GM12874 (cell line): ENCODE results near the gene RASGRF2.

ENCODE experiments used
- CTCF ChIP-seq: IDR thresholded peaks from 2 replicates; pipeline ENCODE4 v1.5.1; 2011; ENCODE audit warnings: low read depth, mild to moderate bottlenecking, control low read depth, low read length, moderate library complexity; ENCODE audit not compliant: insufficient read depth

RASGRF2 gene

DNA sequence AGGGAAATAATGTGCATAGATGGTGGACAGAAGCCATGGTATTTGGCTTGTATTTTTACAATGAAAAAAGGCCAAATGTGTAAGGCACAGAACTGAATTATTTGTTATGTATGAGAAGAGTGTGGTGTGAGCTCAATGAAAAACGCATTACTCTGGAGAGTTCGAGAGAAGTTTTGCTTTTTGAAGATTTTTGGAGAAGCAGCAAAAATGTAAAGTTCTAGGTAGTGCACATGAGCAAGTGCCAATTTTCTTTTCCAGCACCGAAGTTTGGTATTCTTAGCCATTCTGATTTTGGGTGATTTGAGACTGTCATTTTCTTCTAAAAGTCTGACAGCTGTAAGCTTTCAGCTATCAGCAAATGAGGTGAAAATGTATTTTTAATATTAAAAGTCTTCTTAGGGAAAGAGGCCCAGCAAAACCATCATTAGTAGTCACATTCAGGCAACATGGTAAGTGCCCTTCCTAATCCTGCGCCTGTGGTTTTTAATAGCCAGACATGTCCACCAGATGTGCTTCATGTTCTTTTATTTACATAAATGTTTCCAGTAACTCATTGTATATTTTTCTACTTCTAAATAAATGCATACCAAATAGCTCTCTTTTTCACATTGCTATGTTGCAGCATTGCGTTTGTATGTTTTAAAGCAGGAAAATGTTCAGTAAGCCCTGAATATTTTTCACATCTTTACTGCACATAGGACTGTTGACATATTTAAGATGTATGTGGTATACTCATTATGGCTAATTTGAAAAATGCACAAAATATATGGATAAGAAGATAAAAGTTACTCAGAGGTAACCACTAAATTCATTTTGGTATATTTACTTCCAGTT lies 50.4 kb downstream of the RASGRF2 start:
- no peak for TF ChIP-seq CTCF

DNA sequence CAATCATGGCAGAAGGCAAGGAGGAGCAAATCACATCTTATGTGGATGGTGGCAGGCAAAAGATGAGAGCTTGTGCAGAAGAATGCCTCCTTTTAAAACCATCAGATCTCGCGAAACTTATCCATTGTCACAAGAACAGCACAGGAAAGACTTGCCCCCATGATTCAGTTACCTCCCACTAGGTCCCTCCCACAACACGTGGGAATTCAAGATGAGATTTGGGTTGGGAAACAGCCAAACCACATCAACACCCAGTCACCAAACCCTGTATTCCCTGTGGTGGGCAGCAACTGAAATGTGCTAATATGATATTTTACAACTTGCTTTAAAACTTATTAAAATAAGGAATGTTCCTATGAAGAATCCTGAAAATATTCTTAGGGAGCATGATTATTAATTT lies 54.2 kb downstream of the RASGRF2 start:
- TF ChIP-seq CTCF: no peak

DNA sequence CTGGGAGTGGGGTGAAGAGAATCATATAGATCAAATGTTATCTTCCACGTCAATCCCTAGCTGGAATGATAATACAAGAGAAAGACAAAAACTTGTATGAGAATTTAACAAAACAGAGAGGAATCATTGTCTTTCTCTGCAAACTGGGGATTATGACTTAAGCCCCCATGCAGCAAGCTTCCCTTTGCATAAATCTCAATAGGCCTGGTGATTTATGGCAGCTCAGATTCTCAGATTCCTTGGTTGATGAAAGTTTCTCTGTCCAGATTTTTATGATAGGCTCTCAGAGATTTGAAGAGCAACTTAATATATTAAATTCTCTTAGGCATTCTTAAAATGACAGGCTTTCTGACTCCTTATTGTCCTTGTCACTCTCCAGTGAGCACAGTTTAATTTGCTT lies 56.0 kb downstream of the RASGRF2 start:
- no peak for TF ChIP-seq CTCF

GRCh38 chr5:81017320-81017719 lies 57.2 kb downstream of the RASGRF2 start:
- no peak for TF ChIP-seq CTCF

GRCh38 chr5:81019748-81020147 lies 59.6 kb downstream of the RASGRF2 start:
- TF ChIP-seq CTCF: no peak

- no peak for TF ChIP-seq CTCF
Measured at GRCh38 chr5:81020478-81021167, 60.5 kb downstream of the RASGRF2 start.

DNA sequence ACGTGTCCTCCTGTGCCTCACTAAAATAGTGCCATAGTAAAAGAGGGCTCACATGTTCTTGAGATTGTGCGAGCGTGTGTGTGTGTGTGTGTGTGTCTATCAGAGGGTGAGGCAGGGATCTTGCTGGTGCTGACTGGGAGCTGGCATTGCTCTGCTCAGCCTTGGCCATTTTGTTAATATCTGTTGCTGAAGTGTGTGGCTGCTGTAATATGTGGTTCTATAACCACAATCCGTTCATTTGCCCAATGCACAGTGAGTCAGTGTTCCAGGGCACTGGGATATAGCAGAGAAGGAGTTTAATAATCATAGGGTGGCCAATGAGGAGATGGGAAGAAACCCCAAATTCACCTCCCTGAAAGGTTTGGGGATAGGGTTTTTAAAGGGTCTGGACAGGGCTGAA lies 61.3 kb downstream of the RASGRF2 start:
- no peak for TF ChIP-seq CTCF
